IMR-90 (cell line): ENCODE data around the gene GAS7. TPM values are rescaled to one million over a fixed set of nuclear protein-coding genes. Genes with fewer than 3 reads are reported as not detected.

Experiments
- ATAC-seq: fragments of 200-7000 bp; cut with Tn5 transposase; 2 replicates; pipeline ENCODE4 v1.9.1; 2020; ENCODE audit warnings: low read depth, mild to moderate bottlenecking, moderate library complexity
- BruUV-seq: library from RNA; stranded (reverse); fragments of 400-500 nt; replicated peaks from 2 replicates; lab custom pipeline; 2021; lab: Mats Ljungman, UMichigan
- CTCF ChIA-PET: fragments of 300-600 bp; formaldehyde crosslinking; extraction: SDS; loops from one replicate; lab custom pipeline; 2021; ENCODE audit warnings: antibody characterized with exemption; lab: Yijun Ruan, JAX
- POLR2A ChIA-PET: fragments of 300-600 bp; sonication (Branson Sonifier 250); formaldehyde crosslinking; loops from one replicate; lab custom pipeline; 2022; ENCODE audit warnings: antibody characterized with exemption; ENCODE audit not compliant: unreplicated experiment; lab: Charles Lee
- DNase-seq: peaks from one replicate; pipeline ENCODE4 v3.0.0; 2013
- H2AFZ ChIP-seq: replicated peaks from 2 replicates; pipeline ENCODE3; 2013; ENCODE audit warnings: low read length, mild to moderate bottlenecking; ENCODE audit not compliant: poor library complexity
- H2AK5ac ChIP-seq: 2 replicates; pipeline ENCODE4 v1.6.1; 2013; ENCODE audit warnings: low read depth, low read length, inconsistent platforms
- H2AK9ac ChIP-seq: replicated peaks from 2 replicates; pipeline ENCODE3; 2013; ENCODE audit warnings: mild to moderate bottlenecking, low read depth, low read length, moderate library complexity; ENCODE audit not compliant: poor library complexity
- H2BK120ac ChIP-seq: 2 replicates; pipeline ENCODE4 v1.6.1; 2013; ENCODE audit warnings: low read depth, low read length, inconsistent platforms
- H2BK15ac ChIP-seq: 3 replicates; pipeline ENCODE4 v1.6.1; 2013; ENCODE audit warnings: low read depth, low read length, inconsistent platforms
- H2BK20ac ChIP-seq: 2 replicates; pipeline ENCODE4 v1.6.1; 2013; ENCODE audit warnings: low read depth, mild to moderate bottlenecking, inconsistent platforms, low read length, moderate library complexity
- H2BK5ac ChIP-seq: 2 replicates; pipeline ENCODE4 v1.6.1; 2013; ENCODE audit warnings: mild to moderate bottlenecking, low read depth, low read length, inconsistent platforms; ENCODE audit not compliant: poor library complexity, severe bottlenecking
- H3K14ac ChIP-seq: replicated peaks from 2 replicates; pipeline ENCODE4 v1.6.1; 2013; ENCODE audit warnings: low read depth, low read length, inconsistent platforms
- H3K18ac ChIP-seq: 2 replicates; pipeline ENCODE4 v1.6.1; 2013; ENCODE audit warnings: low read depth, low read length, control low read depth
- H3K23ac ChIP-seq: 2 replicates; pipeline ENCODE4 v1.6.1; 2013; ENCODE audit warnings: low read depth, low read length, inconsistent platforms
- H3K27ac ChIP-seq: 2 replicates; pipeline ENCODE4 v1.5.1; 2013; ENCODE audit warnings: mild to moderate bottlenecking, control low read depth, low read length; ENCODE audit not compliant: insufficient read depth
- H3K27me3 ChIP-seq: 2 replicates; pipeline ENCODE4 v1.6.1; 2013; ENCODE audit warnings: low read length; ENCODE audit not compliant: control insufficient read depth, insufficient read depth
- H3K36me3 ChIP-seq: 2 replicates; pipeline ENCODE4 v1.6.1; 2013; ENCODE audit warnings: low read length, mixed read lengths; ENCODE audit not compliant: control insufficient read depth, insufficient read depth
- H3K4ac ChIP-seq: 2 replicates; pipeline ENCODE4 v1.6.1; 2013; ENCODE audit warnings: low read depth, low read length, inconsistent platforms
- H3K4me1 ChIP-seq: 2 replicates; pipeline ENCODE4 v1.6.1; 2013; ENCODE audit warnings: low read length, mixed read lengths; ENCODE audit not compliant: control insufficient read depth, insufficient read depth
- H3K4me2 ChIP-seq: 2 replicates; pipeline ENCODE4 v1.6.1; 2013; ENCODE audit warnings: low read depth, mild to moderate bottlenecking, control low read depth, low read length, moderate library complexity
- H3K4me3 ChIP-seq: 2 replicates; pipeline ENCODE4 v1.5.1; 2013; ENCODE audit warnings: low read depth, mild to moderate bottlenecking, control low read depth, low read length, moderate library complexity; ENCODE audit not compliant: insufficient read depth
- H3K56ac ChIP-seq: 2 replicates; pipeline ENCODE4 v1.6.1; 2013; ENCODE audit warnings: low read length, inconsistent platforms; ENCODE audit not compliant: insufficient read depth; ENCODE audit errors: extremely low read depth
- H3K79me1 ChIP-seq, 2 experiments: 2 replicates each; pipeline ENCODE4 v1.6.1; 2013; ENCODE audit warnings: low read length in 2 of 2, inconsistent platforms in 1 of 2, low read depth in 1 of 2
- H3K9ac ChIP-seq: 2 replicates; pipeline ENCODE4 v1.6.1; 2013; ENCODE audit warnings: low read depth, low read length, control low read depth
- H3K9me1 ChIP-seq: 2 replicates; pipeline ENCODE4 v1.6.1; 2013; ENCODE audit warnings: low read length, inconsistent platforms; ENCODE audit not compliant: insufficient read depth
- H3K9me3 ChIP-seq: 2 replicates; pipeline ENCODE4 v1.6.1; 2013; ENCODE audit warnings: low read length; ENCODE audit not compliant: control insufficient read depth, insufficient read depth
- H4K20me1 ChIP-seq: 2 replicates; pipeline ENCODE4 v1.6.1; 2013; ENCODE audit warnings: low read length, inconsistent platforms; ENCODE audit not compliant: insufficient read depth
- H4K5ac ChIP-seq: 2 replicates; pipeline ENCODE4 v1.6.1; 2013; ENCODE audit warnings: mild to moderate bottlenecking, low read depth, low read length, control low read depth
- H4K8ac ChIP-seq, 2 experiments: 2 replicates each; pipeline ENCODE4 v1.6.1; 2013; ENCODE audit warnings: low read depth in 2 of 2, low read length in 2 of 2, control low read depth in 1 of 2, inconsistent platforms in 1 of 2
- H4K91ac ChIP-seq: 2 replicates; pipeline ENCODE4 v1.6.1; 2013; ENCODE audit warnings: low read depth, low read length, inconsistent platforms; ENCODE audit not compliant: insufficient read depth
- BHLHE40 ChIP-seq: fragments of 150-350 bp; IDR thresholded peaks from 2 replicates; pipeline ENCODE4 v1.6.1; 2016; ENCODE audit warnings: mild to moderate bottlenecking, low read depth, low read length
- CEBPB ChIP-seq: IDR thresholded peaks from 2 replicates; pipeline ENCODE4 v1.6.1; 2012; ENCODE audit warnings: low read depth, low read length, improper control_type of control experiment
- CHD1 ChIP-seq: IDR thresholded peaks from 2 replicates; pipeline ENCODE4 v1.6.1; 2012; ENCODE audit warnings: low read depth, low read length, improper control_type of control experiment
- CTCF ChIP-seq: conservative IDR thresholded peaks from 2 replicates; pipeline ENCODE4 v1.5.1; 2012; ENCODE audit warnings: mild to moderate bottlenecking, low read depth, low read length, improper control_type of control experiment
- ELK1 ChIP-seq: fragments of 150-350 bp; IDR thresholded peaks from 2 replicates; pipeline ENCODE4 v1.6.1; 2016; ENCODE audit warnings: low read depth, mild to moderate bottlenecking, low read length, moderate library complexity, borderline replicate concordance
- FOS ChIP-seq: fragments of 150-350 bp; IDR thresholded peaks from 2 replicates; pipeline ENCODE4 v1.6.1; 2016; ENCODE audit warnings: low read depth, low read length
- MAFK ChIP-seq: IDR thresholded peaks from 2 replicates; pipeline ENCODE4 v1.6.1; 2012; ENCODE audit warnings: low read depth, low read length, improper control_type of control experiment
- MAZ ChIP-seq: IDR thresholded peaks from 2 replicates; pipeline ENCODE4 v1.6.1; 2012; ENCODE audit warnings: low read depth, mild to moderate bottlenecking, low read length, improper control_type of control experiment, moderate library complexity, borderline replicate concordance
- MXI1 ChIP-seq: IDR thresholded peaks from 2 replicates; pipeline ENCODE4 v1.6.1; 2012; ENCODE audit warnings: low read depth, mild to moderate bottlenecking, low read length, moderate library complexity, borderline replicate concordance
- NFE2L2 ChIP-seq: fragments of 150-350 bp; IDR thresholded peaks from 2 replicates; pipeline ENCODE4 v1.6.1; 2016; ENCODE audit warnings: low read depth, mild to moderate bottlenecking, low read length
- POLR2A ChIP-seq: IDR thresholded peaks from 2 replicates; pipeline ENCODE4 v1.6.1; 2012; ENCODE audit warnings: mild to moderate bottlenecking, low read depth, low read length
- RAD21 ChIP-seq: IDR thresholded peaks from 2 replicates; pipeline ENCODE4 v1.6.1; 2012; ENCODE audit warnings: low read length, improper control_type of control experiment
- RCOR1 ChIP-seq: IDR thresholded peaks from 2 replicates; pipeline ENCODE4 v1.6.1; 2012; ENCODE audit warnings: mild to moderate bottlenecking, low read length, improper control_type of control experiment; ENCODE audit not compliant: insufficient replicate concordance
- RFX5 ChIP-seq: IDR thresholded peaks from 2 replicates; pipeline ENCODE4 v1.8.0; 2012; ENCODE audit warnings: low read depth, mild to moderate bottlenecking, low read length, moderate library complexity
- SMC3 ChIP-seq: fragments of 150-350 bp; IDR thresholded peaks from 2 replicates; pipeline ENCODE4 v1.6.1; 2016; ENCODE audit warnings: low read depth, mild to moderate bottlenecking, antibody characterized with exemption, low read length, moderate library complexity
- USF2 ChIP-seq: fragments of 150-350 bp; IDR thresholded peaks from 2 replicates; pipeline ENCODE4 v1.6.1; 2017; ENCODE audit warnings: mild to moderate bottlenecking, antibody characterized with exemption, low read length, low read depth
- WGBS, 2 experiments: methylation state at CpG; one replicate each; pipeline versions ENCODE4 v1.1.5 to v1.1.7; 2013; ENCODE audit warnings: missing lambda C conversion rate in 2 of 2; ENCODE audit not compliant: insufficient read length in 1 of 2; ENCODE audit errors: extremely low coverage in 2 of 2; 5-methylcytosine and 5-hydroxymethylcytosine counted together
- dilution Hi-C: fragments of 300-500 bp; cut with HindIII; formaldehyde crosslinking; loops from one replicate; pipeline ENCODE4 v1.14.3; 2018; ENCODE audit warnings: low sequenced_read_pairs; ENCODE audit not compliant: unreplicated experiment
- in situ Hi-C: fragments of 300-500 bp; cut with MboI; formaldehyde crosslinking; loops from 3 replicates; pipeline ENCODE4 v1.14.3; 2019; ENCODE audit warnings: low sequenced_read_pairs, inconsistent platforms, mixed read lengths
- intact Hi-C: fragments of 100-400 bp; cut with micrococcal nuclease; formaldehyde crosslinking; loops from 2 replicates; pipeline ENCODE4 v1.10.0; 2022
- polyA plus RNA-seq, 3 experiments: library from polyadenylated mRNA; depleted of rRNA; stranded (reverse); fragments of >200 nt; gene quantifications; 2 replicates each; pipeline ENCODE4 v1.2.3, GENCODE V29; 2012; ENCODE audit warnings: low replicate concordance in 1 of 3
- total RNA-seq: library from RNA; depleted of rRNA; stranded (reverse); fragments of >200 nt; gene quantifications from 2 replicates; pipeline ENCODE4 v1.2.3, GENCODE V29; 2012

The GAS7 gene
- total and polyA plus RNA-seq, 2 of the 4 experiments (the other 2 are of a cell fraction): 4.6 to 5.0 TPM

GRCh38 chr17:10048629-10049350 is 149.6 kb downstream of the GAS7 start:
- Histone ChIP-seq H4K20me1 (no peaks in the 10 kb centered on the region), H2AFZ (no peak overlapping the region), H2BK15ac (no peak overlapping the region), H3K79me1 (no peaks in the 10 kb centered on the region), H3K27me3 (no peaks in the 10 kb centered on the region), H3K9me1 (peaks cover 3% of the 10 kb centered on the region; the same call in 1 of the 2 replicates), H3K27ac (no peak overlapping the region), H3K36me3 (no peaks in the 10 kb centered on the region), H3K9me3 (no peaks in the 10 kb centered on the region), H2BK120ac (no peak overlapping the region), H2AK5ac (no peak overlapping the region), H3K14ac (no peak overlapping the region), H4K91ac (no peak overlapping the region), H3K9ac (no peak overlapping the region), H2BK5ac (no peak overlapping the region), H3K4me3 (no peak overlapping the region), H3K4ac (no peak overlapping the region), H3K4me1 (peaks cover 7% of the 10 kb centered on the region), H3K56ac (no peak overlapping the region), H3K23ac (no peak overlapping the region), H3K18ac (no peak overlapping the region), H4K8ac (no peak overlapping the region), H3K4me2 (no peak overlapping the region), H4K5ac (no peak overlapping the region), H2AK9ac (no peak overlapping the region), H2BK20ac (no peak overlapping the region)
- no peak for TF ChIP-seq MAFK
- no peak for TF ChIP-seq SMC3
- no peak for TF ChIP-seq RAD21
- TF ChIP-seq NFE2L2: no peak
- TF ChIP-seq BHLHE40: no peak
- TF ChIP-seq MXI1: no peak
- TF ChIP-seq FOS: no peak
- TF ChIP-seq CTCF: no peak
- TF ChIP-seq CEBPB: no peak
- no peak for TF ChIP-seq RFX5
- TF ChIP-seq ELK1: no peak
- no peak for TF ChIP-seq RCOR1
- no peak for TF ChIP-seq USF2
- no peak for TF ChIP-seq MAZ
- TF ChIP-seq CHD1: no peak
- TF ChIP-seq POLR2A: no peak
- ChIA-PET CTCF (interaction anchor here (1.9 kb wide), 1 partner anchor 13 kb away, joined by 8 read pairs; no protein-coding TSS in a partner anchor), POLR2A (no interaction called here)
- intact Hi-C loops: no loop called here
- no peak for ATAC-seq
- dilution Hi-C loops: no loop called here
- no TSS peak for BruUV-seq
- WGBS, 2 experiments: 100% methylated on average over 5 of the region's 7 CpGs; no CpG with 5 or more reads in 1 of the 2 experiments
- DNase-seq: no peak
- in situ Hi-C loops: no loop called here
